Renal pelvis (tissue), 12 donors: ENCODE results near the gene ELOVL3. TPM values are rescaled to one million over a fixed set of nuclear protein-coding genes. Genes with fewer than 3 reads are reported as not detected.
"Not testable (repeated sequence)": the region's sequence is repeated elsewhere in the genome, so short reads cannot be mapped to it uniquely, and the experiment has no call there.

Experiments used
- DNase-seq: peaks from one replicate; pipeline ENCODE4 v3.0.0-alpha.2; 2013
- long read RNA-seq, 16 experiments: transcript quantifications; one replicate each; lab custom pipeline, GENCODE V29; 2026
- polyA plus RNA-seq, 3 donors: library from polyadenylated mRNA; unstranded; fragments of 120-200 nt; gene quantifications; one replicate each; pipeline ENCODE4 v1.2.1, GENCODE V29; 2013; ENCODE audit not compliant: insufficient read length in 3 of 3

Gene ELOVL3, protein sequence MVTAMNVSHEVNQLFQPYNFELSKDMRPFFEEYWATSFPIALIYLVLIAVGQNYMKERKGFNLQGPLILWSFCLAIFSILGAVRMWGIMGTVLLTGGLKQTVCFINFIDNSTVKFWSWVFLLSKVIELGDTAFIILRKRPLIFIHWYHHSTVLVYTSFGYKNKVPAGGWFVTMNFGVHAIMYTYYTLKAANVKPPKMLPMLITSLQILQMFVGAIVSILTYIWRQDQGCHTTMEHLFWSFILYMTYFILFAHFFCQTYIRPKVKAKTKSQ
- polyA plus RNA-seq = 1 to 10 TPM; 2.1 to 3.1 (median 2.2) TPM
- long read RNA-seq, donor 1, partial matches to known transcripts = 0 of 2 reads
- long read RNA-seq, donor 1, other reads (novel, unspliced or antisense) = 0 of 2 reads
- long read RNA-seq, donor 2 = 0 reads
- long read RNA-seq, donor 3, partial matches to known transcripts = 0 of 1 reads
- long read RNA-seq, donor 3, other reads (novel, unspliced or antisense) = 0 of 1 reads
- long read RNA-seq, donor 4, partial matches to known transcripts = 0 of 1 reads
- long read RNA-seq, donor 4, other reads (novel, unspliced or antisense) = 0 of 1 reads
- long read RNA-seq, donor 5, partial matches to known transcripts = 0 of 1 reads
- long read RNA-seq, donor 5, other reads (novel, unspliced or antisense) = 0 of 1 reads
- long read RNA-seq, donor 6 = 0 reads
- long read RNA-seq, donor 7 = 0 reads
- long read RNA-seq, donor 8, partial matches to known transcripts = 0 of 1 reads
- long read RNA-seq, donor 8, other reads (novel, unspliced or antisense) = 0 of 1 reads
- long read RNA-seq, donor 9 = 0 reads
- long read RNA-seq, donor 10 = 0 reads
- long read RNA-seq, donor 11, partial matches to known transcripts = 0 of 2 reads
- long read RNA-seq, donor 11, other reads (novel, unspliced or antisense) = 0 of 2 reads
- long read RNA-seq, donor 12 = 0 reads
- long read RNA-seq, donor 13 = 0 reads
- long read RNA-seq, donor 14 = 0 reads
- long read RNA-seq, donor 15 = 0 reads
- long read RNA-seq, donor 16, partial matches to known transcripts = 0 of 2 reads
- long read RNA-seq, donor 16, other reads (novel, unspliced or antisense) = 0 of 2 reads

GRCh38 chr10:102225646-102226541, at the start of gene ELOVL3:
Gene ELOVL3, plus strand, starts transcription at chr10:102226299. Its CDS starts 250 bp downstream, at chr10:102226549.
- DNase-seq = peak; percentile 94

DNA sequence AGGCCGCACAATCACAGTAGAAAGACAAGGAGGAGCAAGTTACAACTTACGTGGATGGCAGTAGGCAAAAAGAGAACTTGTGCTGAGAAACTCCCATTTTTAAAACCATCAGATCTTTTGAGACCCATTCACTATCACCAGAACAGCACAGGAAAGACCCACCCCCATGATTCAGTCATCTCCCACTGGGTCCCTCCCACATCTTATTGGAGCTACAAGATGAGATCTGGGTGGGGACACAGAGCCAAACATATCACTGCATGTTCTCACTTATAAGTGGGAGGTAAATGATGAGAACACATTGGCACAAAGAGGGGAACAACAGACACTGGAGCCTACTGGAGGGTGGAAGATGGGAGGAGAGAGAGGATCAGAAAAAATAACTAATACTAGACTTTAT, 41.5 kb upstream of the ELOVL3 start:
- no peak for DNase-seq

GRCh38 chr10:102185272-102185671, 40.8 kb upstream of the ELOVL3 start:
- no peak for DNase-seq

- DNase-seq = no peak
Observed at GRCh38 chr10:102185811-102186527, 40.1 kb upstream of the ELOVL3 start.

DNA sequence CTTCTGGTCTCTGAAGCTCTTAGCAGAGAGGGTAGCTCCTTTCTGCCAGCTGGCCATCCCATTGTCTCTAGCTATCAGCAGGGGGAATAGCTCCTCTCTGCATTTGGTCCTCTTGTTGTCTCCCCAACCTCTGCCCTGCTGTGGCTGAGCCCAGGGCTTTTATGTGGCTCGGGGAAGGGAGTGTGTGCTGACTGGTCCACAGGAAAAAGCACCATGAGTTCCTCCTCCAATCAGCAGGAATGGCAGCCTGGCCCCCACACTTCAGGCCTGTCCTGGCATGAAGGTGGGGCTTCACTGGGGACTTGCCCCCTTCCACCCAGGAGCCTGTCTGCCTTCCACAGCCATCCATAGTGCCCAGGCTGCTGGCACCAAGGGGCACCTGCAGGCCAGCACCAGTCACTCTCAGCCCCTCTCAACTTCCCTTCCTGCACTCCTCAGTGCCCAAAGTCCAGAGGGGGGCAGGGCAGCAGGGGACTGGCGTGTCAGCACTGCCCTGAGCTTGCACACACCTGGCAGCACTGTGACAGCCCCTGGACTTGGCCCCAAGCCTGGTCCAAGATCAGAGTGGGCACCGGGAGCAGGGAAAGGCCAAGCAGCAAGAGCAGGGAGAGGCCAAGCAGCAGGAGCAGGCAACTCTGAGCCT, 37.7 kb upstream of the ELOVL3 start:
- DNase-seq = no peak

- not testable (repeated sequence) for DNase-seq
Observed at GRCh38 chr10:102188941-102189898, 36.9 kb upstream of the ELOVL3 start.

GRCh38 chr10:102191956-102192355, 34.1 kb upstream of the ELOVL3 start:
- no peak for DNase-seq

DNA sequence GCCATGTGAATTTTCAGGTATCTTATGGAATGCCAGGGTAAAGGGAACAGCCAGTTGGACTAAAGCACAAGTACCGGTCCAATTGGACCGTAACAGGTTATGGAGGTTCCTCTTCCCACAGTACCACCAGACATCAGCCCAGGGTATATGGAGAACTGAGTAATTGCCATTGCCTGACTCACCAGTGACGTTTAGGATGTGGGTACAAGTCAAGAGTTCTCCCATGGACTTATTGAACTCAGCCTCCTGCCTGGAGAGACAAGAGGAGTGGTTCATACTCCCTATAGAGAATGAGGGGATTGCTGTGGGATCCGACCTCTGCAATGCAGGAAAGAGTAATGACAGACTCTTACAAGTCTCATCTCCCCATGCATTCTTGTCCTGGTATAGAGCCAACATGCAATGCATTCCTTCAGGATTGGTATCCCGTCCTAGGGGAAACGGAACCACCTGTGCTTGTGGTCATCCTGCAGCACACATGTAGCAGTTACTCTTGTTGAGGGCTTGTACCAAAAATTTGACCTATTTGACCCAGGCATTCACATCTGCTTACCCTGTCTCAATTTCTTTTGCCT, 30.7 kb upstream of the ELOVL3 start:
- DNase-seq = no peak

DNA sequence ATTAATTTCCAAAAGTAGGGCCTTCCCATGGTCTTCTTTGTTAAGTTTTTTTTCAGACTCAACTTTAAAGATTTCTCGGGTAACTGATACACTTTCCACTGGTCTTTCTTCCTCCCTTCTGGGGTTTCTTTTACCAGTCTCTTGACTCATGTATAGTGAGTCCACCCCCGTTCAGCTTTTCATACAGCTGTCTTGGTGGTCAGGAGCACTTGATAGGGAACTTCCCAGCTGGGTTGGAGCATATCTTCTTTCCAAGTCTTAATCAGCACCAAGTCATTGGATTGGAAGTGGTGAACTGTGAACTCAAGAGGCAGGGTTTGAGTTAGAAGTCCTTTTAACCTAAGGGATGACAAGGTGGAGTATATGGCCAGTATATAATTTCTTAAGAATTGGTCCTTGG, 29.2 kb upstream of the ELOVL3 start:
- no peak for DNase-seq

- DNase-seq = no peak
Observed at GRCh38 chr10:102198027-102198426, 28.1 kb upstream of the ELOVL3 start.

GRCh38 chr10:102200751-102201640, 25.1 kb upstream of the ELOVL3 start:
- DNase-seq = no peak

DNA sequence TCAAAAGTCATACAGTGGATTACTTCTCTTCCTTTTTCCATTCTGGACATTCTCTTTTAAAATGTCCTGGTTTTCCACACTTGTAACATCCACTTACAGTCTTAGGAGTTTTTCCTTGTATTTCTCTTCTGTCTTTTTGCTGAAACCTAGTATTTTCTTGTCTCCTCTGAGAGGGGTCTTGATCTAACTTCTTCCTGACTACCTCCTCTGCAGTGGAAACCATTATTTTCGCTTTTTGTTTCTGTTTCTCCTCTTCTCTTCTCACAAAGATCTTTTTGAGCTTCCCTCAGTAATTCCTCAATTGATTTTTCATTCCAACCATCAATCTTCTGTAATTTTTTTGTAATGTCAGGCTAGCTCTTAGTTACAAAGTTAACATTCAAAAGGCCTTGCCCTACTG, 23.7 kb upstream of the ELOVL3 start:
- DNase-seq = no peak

DNA sequence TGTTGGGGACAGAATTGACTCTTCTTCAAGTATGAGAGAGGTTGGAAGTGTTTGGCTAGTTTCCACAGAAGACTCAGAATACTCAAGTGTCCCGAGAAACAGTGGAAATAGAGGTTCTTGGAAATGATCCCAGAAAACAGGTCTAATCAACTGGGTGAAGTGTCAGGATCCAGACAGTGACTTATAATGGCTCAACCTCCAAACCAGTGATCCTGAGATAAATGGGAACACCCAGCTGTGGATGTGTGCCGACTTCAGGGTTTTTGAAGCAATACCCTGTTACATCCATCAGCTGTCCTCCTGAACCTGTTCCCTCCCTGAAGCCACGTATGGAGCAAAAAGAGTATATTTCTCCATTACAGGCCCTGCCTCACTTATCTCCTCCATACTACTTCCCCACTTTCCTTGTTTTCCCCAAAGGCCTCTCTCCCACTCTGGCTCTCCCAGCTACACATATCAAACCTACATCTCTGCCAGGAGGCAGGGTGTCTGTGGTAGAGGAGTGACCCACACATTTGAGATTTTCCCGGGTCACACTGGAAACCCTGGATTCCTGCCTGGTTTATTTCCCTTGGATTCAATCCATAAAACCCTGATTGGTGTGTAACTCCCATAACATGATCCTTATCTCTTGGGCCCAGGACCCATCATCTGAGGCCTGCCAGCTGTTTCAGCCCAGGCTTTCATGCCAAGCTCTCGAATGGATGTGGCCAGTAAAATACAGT, 17.6 kb upstream of the ELOVL3 start:
- no peak for DNase-seq

- no peak for DNase-seq
Observed at GRCh38 chr10:102211615-102212299, 14.3 kb upstream of the ELOVL3 start.

- DNase-seq = not testable (repeated sequence)
Observed at GRCh38 chr10:102213599-102213998, 12.5 kb upstream of the ELOVL3 start.

GRCh38 chr10:102219370-102219769, 6.7 kb upstream of the ELOVL3 start:
- no peak for DNase-seq
